Urothelium cell line (cell line): ENCODE results near the gene MIER2.

Experiments used
- DNase-seq: peaks from one replicate; pipeline ENCODE4 v3.0.0; 2011; ENCODE audit warnings: low spot score, mixed read lengths
- FAIRE-seq: peaks from 2 replicates; lab custom pipeline; 2011; peaks lifted over from hg19 to GRCh38; lab: Jason Lieb, UNC

MIER2 gene

GRCh38 chr19:379796-380195 lies 35.2 kb upstream of the MIER2 start:
- no peak for DNase-seq

GRCh38 chr19:378706-379105 lies 34.1 kb upstream of the MIER2 start:
- DNase-seq (no peak), FAIRE-seq (no peak)

More at GRCh38 chr19:379796-380195, 35.2 kb upstream of the MIER2 start:
- FAIRE-seq, result no peak

GRCh38 chr19:377801-378581 lies 33.4 kb upstream of the MIER2 start:
- FAIRE-seq (no peak), DNase-seq (no peak)

GRCh38 chr19:376111-376470 lies 31.5 kb upstream of the MIER2 start:
- no peak for FAIRE-seq

GRCh38 chr19:375395-376110 lies 31.0 kb upstream of the MIER2 start:
- no peak for FAIRE-seq
- no peak for DNase-seq

More at GRCh38 chr19:376111-376470, 31.5 kb upstream of the MIER2 start:
- no peak for DNase-seq

GRCh38 chr19:374886-375235 lies 30.3 kb upstream of the MIER2 start:
- DNase-seq (no peak), FAIRE-seq (no peak)

GRCh38 chr19:374183-374885 lies 29.7 kb upstream of the MIER2 start:
- DNase-seq (no peak), FAIRE-seq (no peak)

- no peak for FAIRE-seq
- DNase-seq, result no peak
These were observed 29.0 kb upstream of the MIER2 start for GRCh38 chr19:373391-374182.

GRCh38 chr19:372306-372890 lies 27.8 kb upstream of the MIER2 start:
- DNase-seq, result no peak
- no peak for FAIRE-seq

GRCh38 chr19:371501-372168 lies 27.0 kb upstream of the MIER2 start:
- no peak for FAIRE-seq

GRCh38 chr19:370641-371330 lies 26.2 kb upstream of the MIER2 start:
- FAIRE-seq, result no peak

More at GRCh38 chr19:371501-372168, 27.0 kb upstream of the MIER2 start:
- no peak for DNase-seq

GRCh38 chr19:369876-370275 lies 25.3 kb upstream of the MIER2 start:
- DNase-seq, result no peak
- no peak for FAIRE-seq

More at GRCh38 chr19:370641-371330, 26.2 kb upstream of the MIER2 start:
- no peak for DNase-seq

- DNase-seq, result no peak
- FAIRE-seq, result no peak
These were observed 24.7 kb upstream of the MIER2 start for GRCh38 chr19:369256-369655.

- DNase-seq (no peak), FAIRE-seq (no peak)
These were observed 24.0 kb upstream of the MIER2 start for GRCh38 chr19:368630-369024.

GRCh38 chr19:367963-368629 lies 23.5 kb upstream of the MIER2 start:
- no peak for FAIRE-seq

GRCh38 chr19:367561-367960 lies 23.0 kb upstream of the MIER2 start:
- DNase-seq, result no peak
- no peak for FAIRE-seq

More at GRCh38 chr19:367963-368629, 23.5 kb upstream of the MIER2 start:
- no peak for DNase-seq

- DNase-seq (no peak), FAIRE-seq (no peak)
These were observed 22.4 kb upstream of the MIER2 start for GRCh38 chr19:366951-367350.

- no peak for DNase-seq
- FAIRE-seq, result no peak
These were observed 21.7 kb upstream of the MIER2 start for GRCh38 chr19:366205-366783.
